Bone marrow (tissue), 2 donors: ENCODE measurements around the gene ZNF853.
"Not testable (repeated sequence)": the region's sequence is repeated elsewhere in the genome, so short reads cannot be mapped to it uniquely, and the experiment has no call there.

Experiments
- DNase-seq, 2 donors: peaks; one replicate each; lab custom pipeline; 2025; lab: John Stamatoyannopoulos, UW

ZNF853 gene

GRCh38 chr7:6652446-6653011 is 37.1 kb downstream of the ZNF853 start:
- DNase-seq = no peak

DNA sequence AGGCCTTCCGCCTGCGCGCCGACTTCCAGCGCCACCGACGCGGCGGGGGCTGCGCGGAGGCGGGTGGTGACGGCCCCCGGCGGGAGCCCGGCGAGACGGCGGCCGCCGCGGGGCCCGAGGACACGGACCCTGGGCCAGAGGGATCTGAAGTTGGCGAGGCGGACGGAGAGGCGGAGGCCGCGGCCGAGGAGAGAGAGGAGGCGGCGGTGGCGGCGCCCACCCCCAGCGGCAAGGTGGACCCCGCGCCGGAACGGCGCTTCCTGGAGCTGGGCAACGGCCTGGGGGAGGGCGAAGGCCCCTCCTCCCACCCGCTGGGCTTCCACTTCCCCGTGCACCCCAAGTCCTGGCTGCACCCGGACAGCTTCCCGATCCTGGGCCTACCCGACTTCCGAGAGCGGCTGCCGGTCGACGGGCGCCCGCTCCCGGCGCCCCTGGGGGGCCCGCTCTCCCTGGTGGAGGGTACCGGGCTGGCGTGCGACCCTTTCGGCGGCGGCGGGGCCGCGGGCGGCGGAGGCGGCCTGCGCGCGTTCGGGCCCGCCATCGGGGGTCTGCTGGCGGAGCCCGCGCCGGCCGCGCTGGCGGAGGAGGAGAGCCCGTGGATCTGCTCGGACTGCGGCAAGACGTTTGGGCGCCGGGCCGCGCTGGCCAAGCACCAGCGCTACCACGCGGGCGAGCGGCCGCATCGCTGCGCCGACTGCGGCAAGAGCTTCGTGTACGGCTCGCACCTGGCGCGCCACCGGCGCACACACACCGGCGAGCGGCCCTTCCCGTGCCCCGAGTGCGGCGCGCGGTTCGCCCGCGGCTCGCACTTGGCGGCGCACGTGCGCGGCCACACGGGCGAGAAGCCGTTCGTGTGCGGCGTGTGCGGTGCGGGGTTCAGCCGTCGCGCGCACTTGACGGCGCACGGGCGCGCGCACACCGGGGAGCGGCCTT is 37.9 kb downstream of the ZNF853 start:
- no peak for DNase-seq

GRCh38 chr7:6654113-6654841 is 38.9 kb downstream of the ZNF853 start:
- no peak for DNase-seq

- DNase-seq = no peak
These were observed 39.6 kb downstream of the ZNF853 start for GRCh38 chr7:6654842-6655610.

DNA sequence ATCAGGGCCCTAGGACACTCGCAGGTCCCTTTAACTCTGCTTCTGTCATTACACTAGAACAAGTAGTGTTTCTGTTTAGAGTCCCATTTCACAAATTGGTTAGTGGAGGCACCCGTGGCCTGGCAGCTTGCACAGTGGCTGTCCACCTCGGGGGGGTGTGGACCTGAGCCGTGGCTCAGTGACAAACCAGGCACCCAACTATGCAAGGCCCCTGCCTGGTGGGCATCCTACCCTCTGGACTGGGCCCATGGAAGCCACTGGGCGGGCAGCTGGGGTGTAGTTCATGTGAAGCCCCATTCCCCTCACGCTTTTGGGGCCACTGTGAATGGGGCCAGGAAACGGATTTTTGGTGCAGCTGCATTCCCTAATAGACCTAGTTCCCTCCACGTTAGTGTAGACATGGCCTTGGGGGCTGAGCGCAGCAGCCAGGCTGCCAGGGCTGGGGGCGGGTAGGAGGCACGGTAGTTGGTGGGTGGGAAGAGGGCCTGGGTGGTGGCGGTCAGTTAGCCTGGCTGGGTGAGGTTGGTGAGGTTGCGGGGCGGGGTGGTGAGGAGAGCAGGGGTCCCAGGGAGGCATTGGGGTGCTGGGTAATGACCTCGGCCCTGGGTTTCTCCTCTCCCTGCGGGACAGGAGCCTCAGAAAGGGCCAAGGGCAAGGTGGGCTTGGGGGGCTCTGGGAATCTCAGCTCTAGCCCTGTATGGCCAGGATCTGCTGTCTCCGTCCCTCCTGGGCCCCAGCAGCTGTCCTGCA is 40.4 kb downstream of the ZNF853 start:
- DNase-seq = no peak

DNA sequence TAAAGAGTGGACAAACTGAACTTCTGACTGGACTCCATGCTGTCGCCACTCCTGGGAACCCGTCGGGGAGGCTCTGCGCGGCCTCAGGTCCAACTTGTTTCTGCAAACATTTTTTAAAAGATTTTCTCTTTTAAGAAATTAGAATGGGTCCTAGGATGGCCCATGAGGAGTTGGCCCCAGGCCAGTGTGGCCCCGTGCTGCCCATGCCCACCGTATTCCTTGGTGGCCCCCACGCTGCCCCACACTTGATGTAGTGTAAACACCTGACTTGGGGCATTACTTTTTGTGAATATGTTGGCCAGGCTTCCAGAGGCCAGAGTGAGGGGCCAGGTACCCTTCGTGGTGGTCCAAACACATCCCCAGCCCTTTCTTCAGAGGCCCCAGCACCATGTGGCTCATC is 41.0 kb downstream of the ZNF853 start:
- no peak for DNase-seq

DNA sequence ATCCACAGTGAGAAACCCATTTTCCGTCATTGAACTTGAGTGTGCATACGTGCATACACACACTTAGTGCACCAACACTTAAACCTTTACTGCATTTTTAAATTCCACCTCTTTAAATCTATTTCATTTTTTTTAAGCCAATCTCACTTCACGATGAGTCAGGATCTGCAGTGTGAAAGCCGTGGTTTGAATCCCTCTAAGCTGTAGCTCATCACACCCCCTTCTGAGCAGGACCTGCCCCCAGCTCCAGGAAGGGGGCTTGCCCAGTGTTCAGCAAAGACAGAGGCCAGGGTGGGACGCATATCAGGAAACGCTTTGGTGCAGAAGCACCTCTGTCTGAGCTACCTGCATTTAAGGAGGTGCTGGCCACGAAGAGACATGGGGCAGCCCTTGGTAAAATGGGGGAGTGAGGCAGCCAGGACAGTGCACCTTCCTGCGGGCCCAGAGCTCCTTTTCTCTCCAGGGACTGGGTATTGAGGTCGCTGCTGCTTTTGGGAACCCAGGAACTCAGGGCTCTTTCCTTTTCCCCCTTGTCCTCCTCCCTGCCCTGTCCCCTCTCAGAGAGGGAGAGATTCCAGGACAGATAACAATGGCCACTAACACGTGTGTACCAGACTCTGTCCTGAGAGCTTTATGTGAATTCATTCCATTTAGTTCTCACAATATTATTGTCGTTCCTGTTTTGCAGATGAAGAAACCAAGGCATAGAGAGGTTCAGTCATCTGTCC is 43.4 kb downstream of the ZNF853 start:
- DNase-seq = no peak

DNA sequence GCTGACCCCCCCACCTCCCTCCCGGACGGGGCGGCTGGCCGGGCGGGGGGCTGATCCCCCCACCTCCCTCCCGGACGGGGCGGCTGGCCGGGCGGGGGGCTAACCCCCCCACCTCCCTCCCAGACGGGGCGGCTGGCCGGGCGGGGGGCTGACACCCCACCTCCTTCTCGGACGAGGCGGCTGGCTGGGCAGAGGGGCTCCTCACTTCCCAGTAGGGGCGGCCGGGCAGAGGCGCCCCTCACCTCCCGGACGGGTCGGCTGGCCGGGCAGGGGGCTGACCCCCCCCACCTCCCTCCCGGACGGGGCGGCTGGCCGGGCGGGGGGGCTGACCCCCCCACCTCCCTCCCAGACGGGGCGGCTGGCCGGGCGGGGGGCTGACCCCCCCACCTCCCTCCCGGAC is 55.4 kb downstream of the ZNF853 start:
- not testable (repeated sequence) for DNase-seq
